Hematopoietic multipotent progenitor cell treated with erythropoietin and hydrocortisone succinate and interleukin-3 and kit ligand, for 4 days (in vitro differentiated cells): ENCODE data around the gene MGLL.
"Not testable (repeated sequence)": the region's sequence is repeated elsewhere in the genome, so short reads cannot be mapped to it uniquely, and the experiment has no call there.

Experiments
- DNase-seq: peaks from one replicate; pipeline ENCODE4 v3.0.0-alpha.2; 2015

The MGLL gene

GRCh38 chr3:127718245-127718915, 103.9 kb downstream of the MGLL start:
- no peak for DNase-seq

- no peak for DNase-seq
These were observed 104.7 kb downstream of the MGLL start for GRCh38 chr3:127717357-127718244.

GRCh38 chr3:127716384-127716783, 105.9 kb downstream of the MGLL start:
- no peak for DNase-seq

- no peak for DNase-seq
These were observed 106.8 kb downstream of the MGLL start for GRCh38 chr3:127715532-127715931.

- no peak for DNase-seq
These were observed 107.4 kb downstream of the MGLL start for GRCh38 chr3:127714866-127715265.

- DNase-seq = no peak
These were observed 108.2 kb downstream of the MGLL start for GRCh38 chr3:127714125-127714571.

- DNase-seq = no peak
These were observed 109.2 kb downstream of the MGLL start for GRCh38 chr3:127712881-127713771.

GRCh38 chr3:127712461-127712860, 109.9 kb downstream of the MGLL start:
- no peak for DNase-seq

GRCh38 chr3:127711896-127712295, 110.4 kb downstream of the MGLL start:
- no peak for DNase-seq

GRCh38 chr3:127711021-127711695, 111.2 kb downstream of the MGLL start:
- no peak for DNase-seq

- no peak for DNase-seq
These were observed 112.0 kb downstream of the MGLL start for GRCh38 chr3:127710155-127710941.

- DNase-seq = no peak
These were observed 112.8 kb downstream of the MGLL start for GRCh38 chr3:127709320-127710060.

GRCh38 chr3:127708837-127709236, 113.5 kb downstream of the MGLL start:
- DNase-seq = no peak

- DNase-seq = no peak
These were observed 114.4 kb downstream of the MGLL start for GRCh38 chr3:127707851-127708411.

GRCh38 chr3:127706785-127707351, 115.4 kb downstream of the MGLL start:
- DNase-seq = peak; percentile 65

GRCh38 chr3:127706312-127706711, 116.0 kb downstream of the MGLL start:
- no peak for DNase-seq

GRCh38 chr3:127704840-127705239, 117.5 kb downstream of the MGLL start:
- DNase-seq = not testable (repeated sequence)

- peak; percentile 95 for DNase-seq
These were observed 120.2 kb downstream of the MGLL start for GRCh38 chr3:127702151-127702578.

GRCh38 chr3:127701280-127701911, 120.9 kb downstream of the MGLL start:
- DNase-seq = peak; percentile 63

- no peak for DNase-seq
These were observed 121.9 kb downstream of the MGLL start for GRCh38 chr3:127700406-127700805.
